ENCODE data around the gene ARAF.
A peak's percentile ranks its signal among the peaks of the same experiment; 100 is the strongest.

DNA sequence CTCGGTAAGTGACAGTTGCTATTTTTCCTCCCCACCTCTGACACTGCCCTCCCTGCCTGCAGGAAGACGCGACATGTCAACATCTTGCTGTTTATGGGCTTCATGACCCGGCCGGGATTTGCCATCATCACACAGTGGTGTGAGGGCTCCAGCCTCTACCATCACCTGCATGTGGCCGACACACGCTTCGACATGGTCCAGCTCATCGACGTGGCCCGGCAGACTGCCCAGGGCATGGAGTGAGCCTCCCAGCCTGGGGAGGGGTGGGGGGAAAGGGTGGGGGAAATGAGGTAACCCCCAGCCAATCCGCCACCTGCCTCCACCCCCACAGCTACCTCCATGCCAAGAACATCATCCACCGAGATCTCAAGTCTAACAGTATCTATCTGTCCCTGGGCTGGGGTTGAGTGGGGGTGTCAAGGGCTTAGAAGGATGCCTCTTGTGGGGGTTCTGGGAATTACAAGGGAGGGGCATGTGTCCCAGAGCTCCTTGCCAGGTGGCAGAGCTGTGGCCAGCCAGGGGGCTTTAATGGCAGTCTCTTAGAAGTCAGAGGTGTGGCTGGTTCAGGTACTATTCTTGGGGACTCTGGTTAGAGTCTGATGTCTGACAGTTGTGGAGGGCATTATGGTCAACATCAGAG lies 7.8 kb downstream of the ARAF start:
- TF ChIP-seq CTCF (conservative IDR thresholded peaks at IDR 0.05; ENCODE audit: low read depth, low read length) (peak; percentile 55), EZH2 (IDR thresholded peaks at IDR 0.05; ENCODE audit: borderline replicate concordance, low read depth, low read length, poor library complexity, severe bottlenecking) (no peak)
